Neutrophil (primary cell): ENCODE data around the gene LCORL.

Source experiments
- H3K27ac ChIP-seq: fragments of 200-600 bp; sonication (generic); 2 replicates; pipeline ENCODE4 v1.5.1; 2016; ENCODE audit warnings: mild to moderate bottlenecking, moderate library complexity
- H3K27me3 ChIP-seq: fragments of 200-600 bp; sonication (generic); 2 replicates; pipeline ENCODE4 v1.6.0; 2016; ENCODE audit warnings: mild to moderate bottlenecking
- H3K36me3 ChIP-seq: fragments of 200-600 bp; sonication (generic); 2 replicates; pipeline ENCODE4 v1.5.1; 2017
- H3K4me1 ChIP-seq, 2 experiments: fragments of 200-600 bp in 1 of 2; sonication (generic) in 1 of 2; 1 replicate in 1 of 2; 2 replicates in 1 of 2; pipeline versions ENCODE4 v1.5.1 to v1.6.1; 2013 to 2016; ENCODE audit warnings: low read depth in 1 of 2, low read length in 1 of 2, mild to moderate bottlenecking in 1 of 2, moderate library complexity in 1 of 2; ENCODE audit not compliant: control insufficient read depth in 1 of 2, insufficient read depth in 1 of 2
- H3K4me3 ChIP-seq, 2 experiments: fragments of 200-600 bp in 1 of 2; sonication (generic) in 1 of 2; 1 replicate in 1 of 2; 2 replicates in 1 of 2; pipeline ENCODE4 v1.5.1; 2013 to 2016; ENCODE audit warnings: low read depth in 1 of 2, low read length in 1 of 2, mild to moderate bottlenecking in 1 of 2, moderate library complexity in 1 of 2
- H3K9me3 ChIP-seq: fragments of 200-600 bp; sonication (generic); 2 replicates; pipeline ENCODE4 v1.5.1; 2016
- TF ChIP-seq, protein P1 (sequence below): fragments of 200-600 bp; sonication (generic); IDR thresholded peaks from 2 replicates; pipeline ENCODE4 v1.5.1; 2016; ENCODE audit warnings: antibody characterized with exemption

The LCORL gene

DNA sequence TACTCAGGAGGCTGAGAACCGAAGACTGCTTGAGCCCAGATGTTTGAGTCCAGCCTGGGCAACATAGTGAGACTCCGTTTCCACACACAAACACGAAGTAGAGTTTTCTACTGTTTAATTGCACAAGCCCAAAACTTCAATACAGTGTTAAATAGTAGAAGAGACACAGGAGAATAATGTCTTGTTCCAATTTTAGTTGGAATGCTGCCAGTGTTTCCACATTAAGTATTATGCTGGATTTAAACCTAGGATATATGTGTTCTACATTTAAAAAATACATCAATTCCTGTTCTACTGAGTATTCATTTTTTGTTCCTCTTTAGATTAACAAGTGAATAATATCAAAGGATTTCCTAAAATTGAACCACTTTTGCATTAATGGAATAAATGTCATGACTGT, 91.3 kb downstream of the LCORL start:
- Histone ChIP-seq H3K9me3 (no peaks in the 10 kb centered on the region), H3K4me3 (no peak overlapping the region), H3K36me3 (no peaks in the 10 kb centered on the region), H3K27ac (no peak overlapping the region), H3K27me3 (no peaks in the 10 kb centered on the region), H3K4me1 (no peaks in the 10 kb centered on the region)
- TF ChIP-seq, protein P1, sequence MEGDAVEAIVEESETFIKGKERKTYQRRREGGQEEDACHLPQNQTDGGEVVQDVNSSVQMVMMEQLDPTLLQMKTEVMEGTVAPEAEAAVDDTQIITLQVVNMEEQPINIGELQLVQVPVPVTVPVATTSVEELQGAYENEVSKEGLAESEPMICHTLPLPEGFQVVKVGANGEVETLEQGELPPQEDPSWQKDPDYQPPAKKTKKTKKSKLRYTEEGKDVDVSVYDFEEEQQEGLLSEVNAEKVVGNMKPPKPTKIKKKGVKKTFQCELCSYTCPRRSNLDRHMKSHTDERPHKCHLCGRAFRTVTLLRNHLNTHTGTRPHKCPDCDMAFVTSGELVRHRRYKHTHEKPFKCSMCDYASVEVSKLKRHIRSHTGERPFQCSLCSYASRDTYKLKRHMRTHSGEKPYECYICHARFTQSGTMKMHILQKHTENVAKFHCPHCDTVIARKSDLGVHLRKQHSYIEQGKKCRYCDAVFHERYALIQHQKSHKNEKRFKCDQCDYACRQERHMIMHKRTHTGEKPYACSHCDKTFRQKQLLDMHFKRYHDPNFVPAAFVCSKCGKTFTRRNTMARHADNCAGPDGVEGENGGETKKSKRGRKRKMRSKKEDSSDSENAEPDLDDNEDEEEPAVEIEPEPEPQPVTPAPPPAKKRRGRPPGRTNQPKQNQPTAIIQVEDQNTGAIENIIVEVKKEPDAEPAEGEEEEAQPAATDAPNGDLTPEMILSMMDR: no peak

DNA sequence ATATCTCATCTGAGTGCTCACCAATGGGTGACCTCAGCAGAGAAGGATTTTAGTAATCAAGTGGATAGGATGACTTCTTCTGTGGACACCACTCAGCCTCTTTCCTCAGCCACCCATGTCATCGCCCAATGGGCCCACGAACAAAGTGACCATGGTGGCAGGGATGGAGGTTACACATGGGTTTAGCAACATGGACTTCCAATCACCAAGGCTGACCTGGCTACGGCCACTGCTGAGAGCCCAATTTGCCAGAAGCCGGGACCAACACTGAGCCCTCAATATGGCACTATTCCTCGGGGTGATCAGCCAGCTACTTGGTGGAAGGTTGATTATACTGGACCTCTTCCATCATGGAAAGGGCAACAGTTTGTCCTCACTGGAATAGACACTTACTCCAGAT, 97.4 kb downstream of the LCORL start:
- Histone ChIP-seq H3K9me3 (no peaks in the 10 kb centered on the region), H3K4me1 (no peaks in the 10 kb centered on the region), H3K4me3 (no peak overlapping the region), H3K36me3 (no peaks in the 10 kb centered on the region), H3K27ac (no peak overlapping the region), H3K27me3 (no peaks in the 10 kb centered on the region)
- TF ChIP-seq, protein P1: no peak

DNA sequence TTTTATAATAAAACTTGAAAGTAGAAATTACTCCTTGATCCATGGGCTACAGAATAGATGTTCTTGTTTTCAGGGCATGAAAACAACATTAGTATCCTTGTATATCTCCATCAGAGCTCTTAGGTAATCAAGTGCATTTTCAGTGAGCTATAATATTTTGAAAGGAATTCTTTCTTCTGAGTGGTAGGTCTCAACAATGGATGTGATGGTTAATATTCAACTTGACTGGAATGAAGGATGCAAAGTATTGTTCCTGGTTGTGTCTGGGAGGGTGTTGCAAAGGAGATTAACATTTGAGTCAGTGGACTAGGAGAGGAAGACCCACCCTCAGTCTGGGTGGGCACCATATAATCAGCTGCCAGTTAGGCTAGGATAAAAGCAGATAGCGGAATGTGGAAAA, 100.1 kb downstream of the LCORL start:
- TF ChIP-seq, protein P1: no peak
- Histone ChIP-seq H3K27ac (no peak overlapping the region), H3K9me3 (no peaks in the 10 kb centered on the region), H3K36me3 (no peaks in the 10 kb centered on the region), H3K4me1 (no peaks in the 10 kb centered on the region), H3K4me3 (no peak overlapping the region), H3K27me3 (no peaks in the 10 kb centered on the region)

- Histone ChIP-seq H3K9me3 (no peaks in the 10 kb centered on the region), H3K36me3 (no peaks in the 10 kb centered on the region), H3K4me1 (no peaks in the 10 kb centered on the region), H3K27me3 (no peaks in the 10 kb centered on the region), H3K4me3 (no peak overlapping the region), H3K27ac (no peak overlapping the region)
- TF ChIP-seq, protein P1: no peak
These were observed 100.9 kb downstream of the LCORL start for GRCh38 chr4:17920681-17921080.

GRCh38 chr4:17915439-17915838, 106.1 kb downstream of the LCORL start:
- Histone ChIP-seq H3K27ac (no peak overlapping the region), H3K9me3 (no peaks in the 10 kb centered on the region), H3K36me3 (peaks cover 9% of the 10 kb centered on the region), H3K27me3 (no peaks in the 10 kb centered on the region), H3K4me3 (no peak overlapping the region), H3K4me1 (no peaks in the 10 kb centered on the region)
- TF ChIP-seq, protein P1: no peak

DNA sequence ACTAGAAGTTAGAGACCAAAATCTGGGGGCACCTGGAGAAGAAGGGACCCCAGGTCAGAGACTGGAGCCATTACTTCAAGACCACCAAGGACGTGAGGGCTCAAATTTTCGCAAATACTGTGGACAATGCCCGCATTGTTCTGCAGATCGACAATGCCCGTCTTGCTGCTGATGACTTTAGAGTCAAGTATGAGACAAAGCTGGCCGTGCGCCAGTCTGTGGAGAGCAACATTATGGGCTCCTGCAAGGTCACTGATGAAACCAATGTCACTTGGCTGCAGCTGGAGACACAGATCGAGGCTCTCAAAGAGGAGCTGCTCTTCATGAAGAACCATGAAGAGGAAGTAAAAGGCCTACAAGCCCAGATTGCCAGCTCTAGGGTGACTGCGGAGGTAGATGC, 109.5 kb downstream of the LCORL start:
- H3K27me3 ChIP-seq: no peaks in the 10 kb centered on the region
- no peaks in the 10 kb centered on the region for H3K4me1 ChIP-seq
- TF ChIP-seq, protein P1: no peak
- no peak overlapping the region for H3K27ac ChIP-seq
- H3K4me3 ChIP-seq: no peak overlapping the region
- no peaks in the 10 kb centered on the region for H3K9me3 ChIP-seq
- peaks cover 11% of the 10 kb centered on the region for H3K36me3 ChIP-seq
